Esophagus (tissue), 2 donors: Measurements from ENCODE around the gene TRDN. TPM values are rescaled to one million over a fixed set of nuclear protein-coding genes. Genes with fewer than 3 reads are reported as not detected.

ENCODE experiments used
- H3K27ac ChIP-seq, 2 donors: one replicate each; pipeline ENCODE4 v1.5.1; 2013; ENCODE audit warnings: low read depth in 2 of 2, mild to moderate bottlenecking in 2 of 2, inconsistent platforms in 1 of 2, low read length in 1 of 2, moderate library complexity in 1 of 2
- H3K27me3 ChIP-seq, 2 donors: one replicate each; pipeline ENCODE4 v1.6.1; 2013; ENCODE audit warnings: low read length in 2 of 2, control low read depth in 1 of 2, mild to moderate bottlenecking in 1 of 2; ENCODE audit not compliant: insufficient read depth in 2 of 2, control insufficient read depth in 1 of 2
- H3K36me3 ChIP-seq, 2 donors: one replicate each; pipeline ENCODE4 v1.6.1; 2013; ENCODE audit warnings: low read length in 1 of 2; ENCODE audit not compliant: control insufficient read depth in 2 of 2, insufficient read depth in 2 of 2
- H3K4me1 ChIP-seq, 2 donors: one replicate each; pipeline ENCODE4 v1.6.1; 2013; ENCODE audit warnings: low read length in 1 of 2; ENCODE audit not compliant: control insufficient read depth in 2 of 2, insufficient read depth in 2 of 2
- H3K4me3 ChIP-seq, 2 donors: one replicate each; pipeline ENCODE4 v1.5.1; 2013; ENCODE audit warnings: low read length in 2 of 2, mild to moderate bottlenecking in 2 of 2, low read depth in 1 of 2, moderate library complexity in 1 of 2
- H3K9me3 ChIP-seq, 2 donors: one replicate each; pipeline ENCODE4 v1.6.1; 2013; ENCODE audit warnings: mild to moderate bottlenecking in 2 of 2, low read depth in 1 of 2, low read length in 1 of 2, moderate library complexity in 1 of 2; ENCODE audit not compliant: control insufficient read depth in 2 of 2, insufficient read depth in 1 of 2
- WGBS, 2 donors: extraction: QIAGEN DNeasy Blood & Tissue Kit; methylation state at CpG; one replicate each; pipeline ENCODE4 v1.1.7; 2013; 5-methylcytosine and 5-hydroxymethylcytosine counted together
- polyA plus RNA-seq, 2 donors: library from polyadenylated mRNA; stranded (reverse); fragments of 200-250 nt; gene quantifications; one replicate each; pipeline ENCODE4 v1.2.3, GENCODE V29; 2013
- donor health status: healthy with polysubstance abuse.
- donor health status: Bipolar disorder and iron deficiency.

TRDN gene
- under 1 TPM in 1 of 2 donors, not detected in 1; 0.01 TPM for polyA plus RNA-seq

GRCh38 chr6:123636782-123637181 is at the start of gene TRDN:
Gene TRDN, minus strand, starts transcription at chr6:123636950. Its CDS starts 175 bp downstream, at chr6:123636775.
- H3K27me3 ChIP-seq = no peaks in the 10 kb centered on the region
- no peaks in the 10 kb centered on the region for H3K9me3 ChIP-seq
- no peaks in the 10 kb centered on the region for H3K36me3 ChIP-seq
- H3K4me1 ChIP-seq = no peaks in the 10 kb centered on the region
- no peak within 1 kb of the TSS for H3K27ac ChIP-seq
- WGBS, 2 donors = 60 to 72% methylated on average over 3 of the region's 3 CpGs
- no peak within 1 kb of the TSS for H3K4me3 ChIP-seq

- Histone ChIP-seq H3K4me3 (no peak overlapping the region), H3K4me1 (no peaks in the 10 kb centered on the region), H3K9me3 (no peaks in the 10 kb centered on the region), H3K27ac (no peak overlapping the region), H3K27me3 (no peaks in the 10 kb centered on the region), H3K36me3 (no peaks in the 10 kb centered on the region)
- 56 to 81% methylated on average over 1 of the region's 1 CpG for WGBS, 2 donors
Measured at GRCh38 chr6:123681957-123682462, 45.3 kb upstream of the TRDN start.

GRCh38 chr6:123677897-123678296 is 41.1 kb upstream of the TRDN start:
- Histone ChIP-seq H3K36me3 (no peaks in the 10 kb centered on the region), H3K27ac (no peak overlapping the region), H3K4me3 (no peak overlapping the region), H3K4me1 (no peaks in the 10 kb centered on the region), H3K27me3 (no peaks in the 10 kb centered on the region), H3K9me3 (no peaks in the 10 kb centered on the region)
- 75 to 82% methylated on average over 4 of the region's 4 CpGs for WGBS, 2 donors

- H3K9me3 ChIP-seq = no peaks in the 10 kb centered on the region
- no peaks in the 10 kb centered on the region for H3K27me3 ChIP-seq
- no peak overlapping the region for H3K4me3 ChIP-seq
- WGBS, 2 donors = 83 to 94% methylated on average over 1 of the region's 1 CpG
- no peak overlapping the region for H3K27ac ChIP-seq
- no peaks in the 10 kb centered on the region for H3K4me1 ChIP-seq
- H3K36me3 ChIP-seq = no peaks in the 10 kb centered on the region
Measured at GRCh38 chr6:123676793-123677192, 40.0 kb upstream of the TRDN start.

- WGBS, 2 donors = 64 to 73% methylated on average over 3 of the region's 3 CpGs
Measured at GRCh38 chr6:123668965-123669591, 32.3 kb upstream of the TRDN start.

GRCh38 chr6:123668063-123668462 is 31.3 kb upstream of the TRDN start:
- WGBS, 2 donors = 85 to 92% methylated on average over 6 of the region's 6 CpGs
- Histone ChIP-seq H3K27ac (no peak overlapping the region), H3K27me3 (no peaks in the 10 kb centered on the region), H3K4me1 (no peaks in the 10 kb centered on the region), H3K9me3 (no peaks in the 10 kb centered on the region), H3K4me3 (no peak overlapping the region), H3K36me3 (no peaks in the 10 kb centered on the region)

More at GRCh38 chr6:123668965-123669591, 32.3 kb upstream of the TRDN start:
- H3K27ac ChIP-seq = no peak overlapping the region
- no peaks in the 10 kb centered on the region for H3K4me1 ChIP-seq
- H3K27me3 ChIP-seq = no peaks in the 10 kb centered on the region
- no peaks in the 10 kb centered on the region for H3K9me3 ChIP-seq
- H3K36me3 ChIP-seq = no peaks in the 10 kb centered on the region
- no peak overlapping the region for H3K4me3 ChIP-seq

GRCh38 chr6:123663436-123663835 is 26.7 kb upstream of the TRDN start:
- no peaks in the 10 kb centered on the region for H3K9me3 ChIP-seq
- no peak overlapping the region for H3K27ac ChIP-seq
- no peaks in the 10 kb centered on the region for H3K4me1 ChIP-seq
- H3K27me3 ChIP-seq = no peaks in the 10 kb centered on the region
- H3K36me3 ChIP-seq = no peaks in the 10 kb centered on the region
- H3K4me3 ChIP-seq = no peak overlapping the region

GRCh38 chr6:123662757-123663156 is 26.0 kb upstream of the TRDN start:
- H3K27ac ChIP-seq = no peak overlapping the region
- 74 to 78% methylated on average over 3 of the region's 3 CpGs for WGBS, 2 donors
- H3K9me3 ChIP-seq = no peaks in the 10 kb centered on the region
- H3K4me1 ChIP-seq = no peaks in the 10 kb centered on the region
- H3K4me3 ChIP-seq = no peak overlapping the region
- no peaks in the 10 kb centered on the region for H3K36me3 ChIP-seq
- no peaks in the 10 kb centered on the region for H3K27me3 ChIP-seq

GRCh38 chr6:123661105-123661891 is 24.5 kb upstream of the TRDN start:
- Histone ChIP-seq H3K36me3 (no peaks in the 10 kb centered on the region), H3K4me3 (no peak overlapping the region), H3K4me1 (no peaks in the 10 kb centered on the region), H3K27ac (no peak overlapping the region), H3K9me3 (no peaks in the 10 kb centered on the region), H3K27me3 (no peaks in the 10 kb centered on the region)
- WGBS, 2 donors = 84 to 85% methylated on average over 5 of the region's 5 CpGs
